A204.1 (cell line): ENCODE data around the gene PHF23.

ENCODE experiments used
- FAIRE-seq: peaks from 2 replicates; lab custom pipeline; 2012; peaks lifted over from hg19 to GRCh38; lab: Jason Lieb, UNC

PHF23 gene

GRCh38 chr17:7237761-7238419 lies 1.4 kb downstream of the PHF23 start:
- no peak for FAIRE-seq

- FAIRE-seq = no peak
These were observed 1.9 kb downstream of the PHF23 start for GRCh38 chr17:7237266-7237760.

- FAIRE-seq = no peak
These were observed 2.4 kb downstream of the PHF23 start for GRCh38 chr17:7236808-7237207.

GRCh38 chr17:7235693-7236665 lies 3.3 kb downstream of the PHF23 start:
- FAIRE-seq = no peak

GRCh38 chr17:7234083-7234951 lies 4.9 kb downstream of the PHF23 start, which contains the start of gene DVL2:
Gene DVL2 (minus strand): TSS chr17:7234517. CDS start chr17:7234262, 255 bp downstream.
- FAIRE-seq = no peak

GRCh38 chr17:7233701-7234082 lies 5.6 kb downstream of the PHF23 start:
- FAIRE-seq = no peak

GRCh38 chr17:7232114-7232513 lies 7.1 kb downstream of the PHF23 start:
- FAIRE-seq = no peak

- no peak for FAIRE-seq
These were observed 9.8 kb downstream of the PHF23 start for GRCh38 chr17:7229504-7229903.

- FAIRE-seq = no peak
These were observed 10.3 kb downstream of the PHF23 start for GRCh38 chr17:7228920-7229319.

GRCh38 chr17:7226721-7227710 lies 12.2 kb downstream of the PHF23 start:
- FAIRE-seq = no peak

- FAIRE-seq = no peak
These were observed 13.4 kb downstream of the PHF23 start for GRCh38 chr17:7225711-7226331.

GRCh38 chr17:7224661-7225111 lies 14.6 kb downstream of the PHF23 start:
- no peak for FAIRE-seq

GRCh38 chr17:7224110-7224509 lies 15.1 kb downstream of the PHF23 start:
- no peak for FAIRE-seq

GRCh38 chr17:7223375-7223774 lies 15.9 kb downstream of the PHF23 start:
- FAIRE-seq = no peak

- FAIRE-seq = no peak
These were observed 16.3 kb downstream of the PHF23 start for GRCh38 chr17:7222972-7223292.

- no peak for FAIRE-seq
These were observed 16.9 kb downstream of the PHF23 start for GRCh38 chr17:7222093-7222971.

- FAIRE-seq = no peak
These were observed 17.8 kb downstream of the PHF23 start for GRCh38 chr17:7221278-7222092.

GRCh38 chr17:7220593-7221277 lies 18.5 kb downstream of the PHF23 start:
- FAIRE-seq = no peak
